Prostate gland (tissue), 2 donors: ENCODE measurements around the gene ANKRD37.

Source experiments
- CTCF ChIP-seq, 4 experiments: fragments of 200-600 bp in 2 of 4; fragments of 450-650 bp in 2 of 4; sonication (generic) in 2 of 4; IDR thresholded peaks; 1 replicate in 3 of 4; 2 replicates in 1 of 4; pipeline ENCODE4 v1.5.1; 2016 to 2019; ENCODE audit warnings: antibody characterized with exemption in 4 of 4, mild to moderate bottlenecking in 2 of 4, moderate library complexity in 2 of 4
- POLR2A ChIP-seq: fragments of 450-650 bp; IDR thresholded peaks from one replicate; pipeline ENCODE4 v1.6.1; 2016; ENCODE audit warnings: antibody characterized with exemption, mild to moderate bottlenecking

- TF ChIP-seq CTCF (IDR thresholded peaks at IDR 0.05) (no peak), POLR2A (no peak)
Observed at GRCh38 chr4:185429660-185430059, 33.0 kb downstream of the ANKRD37 start.
